ENCODE data around the gene CRACR2A.

Gene CRACR2A

GRCh38 chr12:3685830-3686229 lies 67.1 kb downstream of the CRACR2A start:
- DNase-seq (ENCODE audit: low read depth in 2 of 2), result no peak

GRCh38 chr12:3684449-3685051 lies 68.4 kb downstream of the CRACR2A start:
- no peak for DNase-seq (ENCODE audit: low read depth in 2 of 2)

DNA sequence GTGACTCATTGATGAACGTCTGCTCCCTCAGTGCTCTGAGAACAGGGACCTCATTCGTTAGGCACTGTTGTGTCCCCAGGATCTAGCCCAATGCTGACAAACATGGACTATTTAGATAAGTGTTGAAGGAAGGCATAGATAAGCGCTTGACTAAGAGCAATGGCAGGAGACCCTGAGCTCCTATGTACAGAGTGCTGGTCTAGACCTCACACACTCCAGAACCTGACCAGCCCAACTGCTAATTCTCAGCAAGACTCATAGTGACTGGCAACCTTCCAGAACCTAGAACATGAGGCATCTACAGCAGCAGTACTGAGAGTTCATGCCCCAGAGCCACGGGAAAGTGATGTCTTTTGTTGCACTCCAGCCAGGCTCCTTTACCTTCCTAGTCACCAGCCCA lies 69.2 kb downstream of the CRACR2A start:
- no peak for DNase-seq (ENCODE audit: low read depth in 2 of 2)

GRCh38 chr12:3681595-3682061 lies 71.3 kb downstream of the CRACR2A start:
- DNase-seq (ENCODE audit: low read depth in 2 of 2), result no peak

GRCh38 chr12:3680919-3681594 lies 71.9 kb downstream of the CRACR2A start:
- no peak for DNase-seq (ENCODE audit: low read depth in 2 of 2)

DNA sequence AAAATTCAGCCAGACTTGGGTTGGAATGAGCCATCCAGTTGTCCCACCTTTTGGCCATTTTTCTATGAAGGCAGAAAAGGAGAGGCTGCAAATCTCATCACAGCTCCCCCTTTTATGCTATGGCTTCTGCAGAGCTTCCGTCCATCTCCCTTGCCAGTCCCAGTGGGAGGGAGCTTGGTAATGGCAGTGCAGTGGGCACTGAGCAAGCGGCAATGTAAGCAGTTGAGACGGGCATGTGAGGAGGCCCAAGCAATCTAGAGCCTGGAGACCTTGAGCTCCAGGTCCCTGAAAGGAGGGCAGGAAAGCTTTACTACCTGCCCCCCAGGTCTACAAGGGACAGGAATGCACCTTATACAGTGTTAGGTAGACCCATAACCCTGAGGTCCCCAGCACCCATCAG lies 73.1 kb downstream of the CRACR2A start:
- no peak for DNase-seq (ENCODE audit: low read depth in 2 of 2)

- no peak for DNase-seq (ENCODE audit: low read depth in 2 of 2)
These were observed 75.3 kb downstream of the CRACR2A start for GRCh38 chr12:3677609-3678008.

DNA sequence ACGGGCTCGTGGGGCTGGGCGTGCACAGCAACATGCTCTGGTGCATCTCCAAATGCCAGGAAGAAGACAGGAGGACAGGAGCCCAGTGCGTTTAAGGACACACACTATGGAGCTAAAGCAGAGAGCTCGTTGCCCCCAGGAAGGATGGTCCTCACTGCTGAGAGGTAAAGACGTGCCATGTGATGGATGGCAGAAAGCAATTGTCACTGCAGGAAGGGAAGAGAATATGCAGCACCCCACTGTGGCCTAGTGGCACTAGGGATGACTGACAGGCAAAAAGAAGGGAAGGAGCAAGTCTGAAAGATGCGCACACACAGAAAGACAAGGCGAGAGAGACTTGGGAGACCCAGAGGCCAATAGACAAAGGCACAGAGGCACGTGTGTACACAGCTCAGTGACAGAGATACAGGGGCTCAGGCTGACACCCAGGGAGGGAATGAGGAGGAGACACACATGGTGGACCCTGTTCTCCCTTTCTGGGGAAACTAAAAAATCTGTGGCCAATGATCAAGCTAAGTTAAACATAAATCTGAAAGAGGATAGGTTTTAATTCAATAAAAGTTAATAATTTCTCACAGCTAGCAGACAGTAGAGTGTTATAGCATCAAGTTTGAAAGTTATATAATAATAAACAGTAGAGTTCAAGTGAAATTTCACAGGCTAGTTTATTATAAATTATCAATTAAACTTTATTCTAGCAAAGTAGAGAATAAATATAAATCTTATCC lies 78.8 kb downstream of the CRACR2A start:
- DNase-seq (ENCODE audit: low read depth in 2 of 2), result no peak

- no peak for DNase-seq (ENCODE audit: low read depth in 2 of 2)
These were observed 80.8 kb downstream of the CRACR2A start for GRCh38 chr12:3672113-3672509.

DNA sequence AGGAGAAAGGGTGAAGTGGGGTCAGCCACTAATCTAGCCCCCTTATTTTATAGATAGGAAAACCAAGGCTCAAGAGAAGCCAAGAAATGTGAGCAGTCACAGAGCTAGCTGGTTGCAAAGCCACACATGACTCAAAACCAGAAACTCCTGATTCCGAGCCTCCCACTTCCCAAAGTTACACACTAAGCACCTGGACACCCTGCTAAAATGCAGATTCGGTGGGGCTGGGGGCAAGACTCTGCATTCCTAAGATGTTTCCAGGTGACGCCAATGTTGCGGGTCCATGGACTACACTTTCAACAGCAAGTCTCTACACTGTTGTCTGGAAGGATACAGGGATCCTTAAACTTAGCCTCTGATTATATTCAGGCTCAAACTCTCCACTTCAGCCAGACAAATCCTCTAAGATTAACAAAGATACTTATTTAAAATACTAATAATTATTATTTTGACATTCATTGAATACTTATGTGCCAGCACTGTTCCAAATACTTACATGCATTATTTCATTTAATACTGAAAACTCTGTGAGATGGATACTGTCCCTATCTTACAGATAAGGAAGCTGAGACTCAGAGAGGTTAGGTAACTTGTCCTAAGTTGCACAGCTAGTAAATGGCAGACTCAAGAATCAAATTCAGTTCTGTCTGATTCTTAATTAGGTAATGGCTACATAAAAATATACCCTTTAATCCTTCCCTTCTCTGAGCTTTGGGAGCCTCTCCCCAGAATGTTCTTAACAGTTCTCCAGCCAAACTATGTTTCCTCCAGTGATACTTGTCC lies 81.4 kb downstream of the CRACR2A start:
- no peak for DNase-seq (ENCODE audit: low read depth in 2 of 2)

DNA sequence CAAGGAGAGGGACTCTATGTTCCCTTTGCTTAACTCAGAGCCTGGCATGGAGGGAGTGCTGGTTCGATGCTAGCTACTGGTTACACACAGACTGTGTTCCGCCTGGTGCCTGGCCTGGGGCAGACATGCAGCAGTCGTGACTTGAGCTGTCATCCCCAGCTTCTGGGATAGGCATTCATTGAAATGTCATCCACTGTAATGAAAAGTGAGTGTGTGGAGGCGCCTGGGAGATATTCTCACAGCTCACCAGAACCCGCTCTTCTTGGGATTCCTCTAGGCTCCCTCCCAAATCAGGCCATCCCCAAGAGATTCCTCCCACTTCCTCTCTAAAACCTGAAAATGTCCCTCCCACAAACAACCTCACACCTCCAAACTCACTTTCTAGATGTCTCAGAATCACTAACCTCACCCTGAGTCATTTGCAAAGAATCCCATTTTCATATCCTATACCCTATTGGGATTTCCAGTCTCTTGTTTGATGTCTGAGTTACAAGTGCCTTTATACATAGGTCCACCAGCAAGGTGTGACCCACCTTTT lies 82.8 kb downstream of the CRACR2A start:
- DNase-seq (ENCODE audit: low read depth in 2 of 2), result no peak

DNA sequence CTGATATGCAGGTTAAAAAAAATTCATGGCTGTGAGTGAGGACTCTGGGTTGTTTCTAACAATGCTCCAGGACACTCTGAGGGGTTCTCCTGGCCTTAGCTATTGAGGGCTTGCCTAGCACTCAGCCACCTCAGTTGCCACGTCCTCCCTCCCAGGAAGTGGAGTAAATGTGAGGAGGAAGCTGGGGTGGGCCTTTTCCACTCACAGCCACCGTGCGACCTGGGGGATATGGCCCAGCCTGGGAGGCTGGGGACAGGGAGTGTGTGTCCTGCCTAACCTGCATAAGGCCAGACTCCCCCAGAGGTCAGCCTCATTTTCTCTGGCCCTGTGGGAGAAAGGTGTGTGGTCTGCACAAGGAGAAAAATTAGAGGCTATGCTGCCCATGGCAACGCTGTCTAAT lies 83.3 kb downstream of the CRACR2A start:
- DNase-seq (ENCODE audit: low read depth in 2 of 2), result no peak

GRCh38 chr12:3668479-3669165 lies 84.3 kb downstream of the CRACR2A start:
- no peak for DNase-seq (ENCODE audit: low read depth in 2 of 2)

- DNase-seq (ENCODE audit: low read depth in 2 of 2), result no peak
These were observed 85.4 kb downstream of the CRACR2A start for GRCh38 chr12:3667485-3667884.

DNA sequence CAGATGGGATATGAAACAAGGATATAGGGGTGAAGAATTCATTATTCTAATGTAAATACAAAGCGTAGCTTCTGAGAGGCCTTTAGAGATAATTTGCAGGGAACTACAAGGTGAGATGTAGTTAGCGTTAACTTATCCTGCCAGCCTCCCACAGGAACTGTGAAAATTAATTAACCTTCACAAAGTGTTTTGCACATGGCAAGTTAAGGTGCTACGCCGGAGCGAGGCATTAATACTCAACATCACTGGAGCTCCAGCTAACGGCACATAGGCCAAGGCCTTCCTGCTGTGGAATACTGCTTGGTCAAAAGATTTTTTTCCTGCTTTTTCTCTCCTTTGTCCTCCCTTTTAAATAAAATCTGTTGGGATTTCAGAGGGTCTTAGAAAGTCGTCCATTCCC lies 86.5 kb downstream of the CRACR2A start:
- DNase-seq (ENCODE audit: low read depth in 2 of 2), result no peak

GRCh38 chr12:3662521-3662921 lies 90.4 kb downstream of the CRACR2A start:
- DNase-seq (ENCODE audit: low read depth in 2 of 2), result peak; percentile 17 to 34

DNA sequence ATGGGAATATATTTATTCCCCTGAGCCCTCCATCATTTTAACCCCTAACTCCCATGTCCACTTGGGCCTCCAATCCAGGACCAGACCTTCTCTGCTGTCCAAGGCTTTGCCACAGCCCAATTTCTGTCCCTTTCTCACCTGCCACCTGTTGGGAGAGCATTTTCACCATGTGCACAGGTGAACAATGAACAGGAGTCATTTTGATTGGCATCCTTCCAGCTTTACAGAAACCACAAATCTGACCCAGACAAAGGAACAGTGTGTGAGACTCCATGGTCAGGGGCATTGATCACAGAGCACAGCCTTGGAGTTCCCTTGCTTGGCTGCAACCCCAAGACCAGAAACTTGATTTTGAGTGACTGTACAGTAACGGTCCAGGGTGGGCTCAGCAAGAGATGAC lies 91.9 kb downstream of the CRACR2A start:
- no peak for DNase-seq (ENCODE audit: low read depth in 2 of 2)

DNA sequence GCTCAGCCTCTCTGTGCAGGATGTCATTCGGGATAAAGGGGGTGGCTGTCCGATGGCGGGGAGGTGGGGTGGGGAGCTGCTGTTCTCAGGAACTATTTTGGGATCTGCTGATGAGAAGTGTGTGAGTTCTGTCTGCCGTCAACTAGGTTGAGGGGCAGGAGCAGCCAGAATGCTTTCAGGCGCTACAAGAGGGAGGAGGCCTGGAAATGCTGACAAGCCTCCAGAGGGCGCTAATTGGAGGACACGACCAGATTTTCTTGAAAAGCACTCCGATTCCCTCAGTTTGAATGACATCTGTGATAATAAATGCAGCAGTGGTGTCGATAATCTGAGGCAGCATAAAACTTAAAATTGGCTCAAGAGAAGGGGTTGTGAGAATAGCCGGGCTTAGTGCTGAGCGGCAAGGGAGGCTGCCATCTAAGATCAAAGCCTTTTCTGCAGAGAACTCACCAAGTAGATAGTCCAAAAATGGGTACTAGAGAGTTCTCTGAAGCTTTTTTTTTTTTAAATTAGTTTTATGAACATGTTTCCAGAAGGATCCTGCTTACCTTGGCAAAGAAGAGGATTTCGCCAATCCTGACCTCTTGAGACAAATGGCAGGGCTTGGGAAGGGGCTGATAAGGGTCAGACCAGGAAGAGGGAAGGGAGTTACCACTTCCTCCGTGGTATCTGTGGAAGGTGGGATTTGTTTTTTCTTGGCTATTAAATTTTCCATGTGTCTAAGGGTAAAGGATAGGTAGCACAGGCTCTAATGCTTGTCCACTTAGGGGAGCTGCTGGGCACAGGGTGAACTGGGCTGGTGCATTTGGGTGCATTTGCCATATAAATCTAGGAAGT lies 94.4 kb downstream of the CRACR2A start:
- no peak for DNase-seq (ENCODE audit: low read depth in 2 of 2)

DNA sequence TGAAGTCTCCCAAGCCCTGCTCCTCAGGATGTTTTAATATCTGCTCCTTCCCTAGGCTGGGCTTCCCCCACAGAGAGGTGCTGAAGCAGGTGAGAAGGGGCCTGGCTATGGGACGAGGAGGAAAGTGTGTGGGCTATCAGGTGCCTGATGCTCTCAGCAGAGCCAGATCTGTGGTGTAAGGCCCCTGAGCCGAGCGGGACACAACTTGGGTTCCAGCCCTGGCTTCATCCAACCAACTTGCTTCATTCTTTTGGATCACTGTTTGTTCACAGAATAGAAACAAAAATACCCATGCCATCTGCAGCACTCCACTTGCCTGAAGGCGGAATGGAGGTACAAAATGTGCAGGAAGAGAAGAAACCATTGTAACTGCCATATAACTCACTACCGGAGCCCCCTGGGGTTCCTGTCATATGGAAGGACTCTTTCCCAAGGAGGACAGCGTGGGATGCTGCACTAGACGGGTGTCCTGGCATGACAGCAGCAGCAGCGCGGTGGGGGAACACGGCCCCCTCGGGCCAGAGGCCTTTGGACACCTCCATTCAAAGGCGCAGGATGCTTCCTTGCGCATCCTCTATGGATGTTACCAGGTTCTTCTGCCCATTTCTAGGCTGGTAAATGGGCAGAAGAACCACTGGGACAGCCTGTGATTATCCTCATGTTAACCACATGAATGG lies 95.8 kb downstream of the CRACR2A start:
- DNase-seq (ENCODE audit: low read depth in 2 of 2), result no peak

Data from fibroblast of skin of left quadriceps (primary cell).